K562 (cell line): ENCODE results near the gene DZIP3. TPM values are rescaled to one million over a fixed set of nuclear protein-coding genes. Genes with fewer than 3 reads are reported as not detected.

Source experiments
- ARHGAP35 ChIP-seq: fragments of 450-650 bp; IDR thresholded peaks from 2 replicates; pipeline ENCODE4 v1.6.1; 2018; ENCODE audit not compliant: partially characterized antibody
- CEBPG ChIP-seq, 3 experiments: fragments of 200-800 bp in 1 of 3; sonication (Bioruptor generic) in 1 of 3; sonication (generic) in 1 of 3; formaldehyde crosslinking in 1 of 3; IDR thresholded peaks in 2 of 3; conservative IDR thresholded peaks in 1 of 3; 2 replicates each; pipeline versions ENCODE4 v1.6.1 to v1.8.0; 2016 to 2022; ENCODE audit warnings: missing compliant biosample characterization in 2 of 3, missing genetic modification characterization in 2 of 3, mild to moderate bottlenecking in 1 of 3, missing genetic modification reagents in 1 of 3
- HDAC2 ChIP-seq: fragments of 450-650 bp; IDR thresholded peaks from 2 replicates; pipeline ENCODE4 v1.6.1; 2016; ENCODE audit warnings: mild to moderate bottlenecking
- HDAC3 ChIP-seq: fragments of 450-650 bp; IDR thresholded peaks from 2 replicates; pipeline ENCODE4 v1.6.1; 2018; ENCODE audit warnings: borderline replicate concordance, mild to moderate bottlenecking, moderate library complexity; ENCODE audit not compliant: partially characterized antibody
- HIVEP1 ChIP-seq: fragments of 250-450 bp; sonication (Bioruptor Pico); IDR thresholded peaks from 2 replicates; pipeline ENCODE4 v1.4.0; 2020; ENCODE audit warnings: mild to moderate bottlenecking
- HNRNPK ChIP-seq: fragments of 200-400 bp; formaldehyde crosslinking; IDR thresholded peaks from one replicate; pipeline ENCODE4 v1.6.1; 2018; ENCODE audit warnings: mild to moderate bottlenecking, low read depth, low read length; ENCODE audit not compliant: poor library complexity, severe bottlenecking
- HOMEZ ChIP-seq: fragments of 250-450 bp; sonication (Bioruptor Pico); IDR thresholded peaks from 2 replicates; pipeline ENCODE4 v1.4.0; 2020; ENCODE audit warnings: mild to moderate bottlenecking, moderate library complexity
- ILF3 ChIP-seq: fragments of 450-650 bp; IDR thresholded peaks from 2 replicates; pipeline ENCODE4 v1.6.1; 2018; ENCODE audit warnings: antibody characterized with exemption, mild to moderate bottlenecking, moderate library complexity, borderline replicate concordance
- KDM4B ChIP-seq, 2 experiments: fragments of 450-650 bp in 1 of 2; sonication (generic) in 1 of 2; IDR thresholded peaks; 2 replicates each; pipeline ENCODE4 v1.6.1; 2016 to 2017; ENCODE audit warnings: borderline replicate concordance in 2 of 2, antibody characterized with exemption in 1 of 2, low read depth in 1 of 2, mild to moderate bottlenecking in 1 of 2
- MAX ChIP-seq: sonication (generic); formaldehyde crosslinking; IDR thresholded peaks from 2 replicates; pipeline ENCODE4 v1.9.0; 2022; ENCODE audit warnings: mild to moderate bottlenecking, missing genetic modification reagents
- MED1 ChIP-seq: sonication (generic); formaldehyde crosslinking; IDR thresholded peaks from 2 replicates; pipeline ENCODE4 v1.8.1; 2023; ENCODE audit warnings: missing genetic modification reagents, borderline replicate concordance
- MEF2D ChIP-seq: conservative IDR thresholded peaks from 2 replicates; pipeline ENCODE4 v1.6.1; 2016; ENCODE audit warnings: low read depth, missing genetic modification characterization, missing compliant biosample characterization
- MTA1 ChIP-seq: fragments of 450-650 bp; IDR thresholded peaks from 2 replicates; pipeline ENCODE4 v1.6.1; 2017; ENCODE audit warnings: borderline replicate concordance
- NR2C1 ChIP-seq, 2 experiments: fragments of 450-650 bp; IDR thresholded peaks; 2 replicates each; pipeline ENCODE4 v1.6.1; 2017; ENCODE audit warnings: mild to moderate bottlenecking in 2 of 2, antibody characterized with exemption in 1 of 2, inconsistent platforms in 1 of 2, missing compliant biosample characterization in 1 of 2, missing genetic modification characterization in 1 of 2
- NR3C1 ChIP-seq: sonication (generic); formaldehyde crosslinking; IDR thresholded peaks from 2 replicates; pipeline ENCODE4 v1.8.1; 2022; ENCODE audit warnings: missing genetic modification reagents
- NUFIP1 ChIP-seq: fragments of 450-650 bp; IDR thresholded peaks from 2 replicates; pipeline ENCODE4 v1.6.1; 2018; ENCODE audit not compliant: partially characterized antibody
- RAD51 ChIP-seq: fragments of 450-650 bp; IDR thresholded peaks from 2 replicates; pipeline ENCODE4 v1.7.1; 2016; ENCODE audit warnings: low read depth, mild to moderate bottlenecking, borderline replicate concordance
- TAF7 ChIP-seq: fragments of 450-650 bp; IDR thresholded peaks from 2 replicates; pipeline ENCODE4 v1.6.1; 2016; ENCODE audit warnings: missing genetic modification characterization, missing compliant biosample characterization
- ZBED1 ChIP-seq: IDR thresholded peaks from 2 replicates; pipeline ENCODE4 v1.6.1; 2014
- ZC3H8 ChIP-seq: fragments of 450-650 bp; IDR thresholded peaks from 2 replicates; pipeline ENCODE4 v1.6.1; 2017
- ZNF217 ChIP-seq: sonication (generic); formaldehyde crosslinking; IDR thresholded peaks from 2 replicates; pipeline ENCODE4 v1.8.0; 2022; ENCODE audit warnings: mild to moderate bottlenecking, missing genetic modification reagents
- ZNF695 ChIP-seq: fragments of 450-650 bp; formaldehyde crosslinking; IDR thresholded peaks from 2 replicates; pipeline ENCODE4 v1.4.0; 2020; ENCODE audit warnings: mild to moderate bottlenecking, moderate library complexity
- polyA plus RNA-seq, 8 experiments: library from polyadenylated mRNA; depleted of rRNA in 4 of 8; stranded (reverse) in 5 of 8; unstranded in 3 of 8; fragments of >200 nt; fragmentation: Nextera tagmentation in 2 of 8; fragmentation: Illumina TruSeq in 1 of 8; extraction: Ambion mirVana in 2 of 8; extraction: Trizol in 1 of 8; gene quantifications; 2 replicates each; pipeline versions ENCODE4 v1.2.1 to v1.2.3, GENCODE V29; 2011 to 2014; ENCODE audit warnings: inconsistent platforms in 1 of 8, missing spikeins in 1 of 8
- total RNA-seq, 7 experiments: library from RNA; depleted of rRNA in 6 of 7; stranded (reverse); fragments of >200 nt in 6 of 7; fragmentation: Illumina TruSeq in 2 of 7; extraction: Trizol in 2 of 7; gene quantifications; 2 replicates each; pipeline versions ENCODE4 v1.2.1 to v1.2.3, GENCODE V29; 2011 to 2021; ENCODE audit warnings: low replicate concordance in 1 of 7
- TF ChIP-seq, protein P1 (sequence below): fragments of 150-350 bp; IDR thresholded peaks from 2 replicates; pipeline ENCODE4 v1.6.1; 2014; ENCODE audit warnings: low read depth, mild to moderate bottlenecking, low read length, borderline replicate concordance

Gene DZIP3
- total and polyA plus RNA-seq, 9 of the 15 experiments (the other 6 are each of a cell fraction or from before 2014, with no cell fraction given), result 3.5 to 9.7 (median 5.7) TPM

- TF ChIP-seq, protein P1, sequence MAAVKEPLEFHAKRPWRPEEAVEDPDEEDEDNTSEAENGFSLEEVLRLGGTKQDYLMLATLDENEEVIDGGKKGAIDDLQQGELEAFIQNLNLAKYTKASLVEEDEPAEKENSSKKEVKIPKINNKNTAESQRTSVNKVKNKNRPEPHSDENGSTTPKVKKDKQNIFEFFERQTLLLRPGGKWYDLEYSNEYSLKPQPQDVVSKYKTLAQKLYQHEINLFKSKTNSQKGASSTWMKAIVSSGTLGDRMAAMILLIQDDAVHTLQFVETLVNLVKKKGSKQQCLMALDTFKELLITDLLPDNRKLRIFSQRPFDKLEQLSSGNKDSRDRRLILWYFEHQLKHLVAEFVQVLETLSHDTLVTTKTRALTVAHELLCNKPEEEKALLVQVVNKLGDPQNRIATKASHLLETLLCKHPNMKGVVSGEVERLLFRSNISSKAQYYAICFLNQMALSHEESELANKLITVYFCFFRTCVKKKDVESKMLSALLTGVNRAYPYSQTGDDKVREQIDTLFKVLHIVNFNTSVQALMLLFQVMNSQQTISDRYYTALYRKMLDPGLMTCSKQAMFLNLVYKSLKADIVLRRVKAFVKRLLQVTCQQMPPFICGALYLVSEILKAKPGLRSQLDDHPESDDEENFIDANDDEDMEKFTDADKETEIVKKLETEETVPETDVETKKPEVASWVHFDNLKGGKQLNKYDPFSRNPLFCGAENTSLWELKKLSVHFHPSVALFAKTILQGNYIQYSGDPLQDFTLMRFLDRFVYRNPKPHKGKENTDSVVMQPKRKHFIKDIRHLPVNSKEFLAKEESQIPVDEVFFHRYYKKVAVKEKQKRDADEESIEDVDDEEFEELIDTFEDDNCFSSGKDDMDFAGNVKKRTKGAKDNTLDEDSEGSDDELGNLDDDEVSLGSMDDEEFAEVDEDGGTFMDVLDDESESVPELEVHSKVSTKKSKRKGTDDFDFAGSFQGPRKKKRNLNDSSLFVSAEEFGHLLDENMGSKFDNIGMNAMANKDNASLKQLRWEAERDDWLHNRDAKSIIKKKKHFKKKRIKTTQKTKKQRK, result no peak
- TF ChIP-seq HIVEP1, result no peak
- TF ChIP-seq KDM4B (IDR thresholded peaks at IDR 0.05; ENCODE audit: borderline replicate concordance in 2 of 2, low read depth in 1 of 2), result peak in 1 of 2 experiments; percentile 41; a peak in 1 of 4 replicates
- no peak for TF ChIP-seq MTA1
- no peak for TF ChIP-seq ZNF217 (CRISPR knock-in tag)
- no peak for TF ChIP-seq HDAC3
- no peak for TF ChIP-seq ZC3H8
- no peak for TF ChIP-seq HNRNPK
- no peak for TF ChIP-seq NUFIP1
- no peak for TF ChIP-seq MED1
- no peak for TF ChIP-seq MEF2D (tag)
- TF ChIP-seq HOMEZ (CRISPR knock-in tag), result no peak
- no peak for TF ChIP-seq RAD51
- TF ChIP-seq MAX (CRISPR knock-in tag), result peak; percentile 60
- TF ChIP-seq TAF7 (tag), result no peak
- no peak for TF ChIP-seq ZNF695
- no peak for TF ChIP-seq ILF3
- peak; percentile 36; the same call in 1 of the 2 replicates for TF ChIP-seq NR2C1 (IDR thresholded peaks at IDR 0.05)
- TF ChIP-seq NR2C1 (tag; IDR thresholded peaks at IDR 0.05), result peak; percentile 25; the same call in 1 of the 2 replicates
- TF ChIP-seq ARHGAP35, result peak; percentile 5
- no peak for TF ChIP-seq ZBED1
- no peak for TF ChIP-seq CEBPG (CRISPR knock-in tag; IDR thresholded peaks at IDR 0.05)
- TF ChIP-seq CEBPG (tag; conservative IDR thresholded peaks at IDR 0.05 in 1 of 2, IDR thresholded peaks at IDR 0.05 in 1 of 2), result no peak
- peak; percentile 52; the same call in 1 of the 2 replicates for TF ChIP-seq HDAC2
- TF ChIP-seq NR3C1 (CRISPR knock-in tag), result no peak
Measured at GRCh38 chr3:108589081-108589997, at the start of gene DZIP3, which contains the start of gene CIP2A (continued).
